DOHH2 (cell line): ENCODE data around the gene MORC2.

Source experiments
- H3F3A ChIP-seq: fragments of 200-600 bp; sonication (generic), shearing (Covaris generic); 2 replicates; pipeline ENCODE4 v1.6.0; 2016; ENCODE audit warnings: antibody characterized with exemption, mild to moderate bottlenecking; ENCODE audit not compliant: control insufficient read depth, insufficient read depth
- H3K27ac ChIP-seq: fragments of 200-600 bp; sonication (generic); 2 replicates; pipeline ENCODE4 v1.5.1; 2014; ENCODE audit warnings: low read depth, mild to moderate bottlenecking, low read length, moderate library complexity
- H3K27me3 ChIP-seq: fragments of 200-600 bp; sonication (generic); 2 replicates; pipeline ENCODE4 v1.6.1; 2014; ENCODE audit warnings: mild to moderate bottlenecking, low read length, mixed read lengths; ENCODE audit not compliant: control insufficient read depth
- H3K36me3 ChIP-seq: fragments of 200-600 bp; sonication (generic); 2 replicates; pipeline ENCODE4 v1.6.1; 2014; ENCODE audit warnings: mild to moderate bottlenecking, low read length, moderate library complexity, mixed read lengths; ENCODE audit not compliant: control insufficient read depth
- H3K4me1 ChIP-seq: fragments of 200-600 bp; sonication (generic); 2 replicates; pipeline ENCODE4 v1.6.1; 2014; ENCODE audit warnings: mild to moderate bottlenecking, low read length, mixed read lengths; ENCODE audit not compliant: control insufficient read depth
- H3K4me2 ChIP-seq: fragments of 200-600 bp; sonication (generic); 2 replicates; pipeline ENCODE4 v1.6.0; 2014; ENCODE audit warnings: mild to moderate bottlenecking, low read length, moderate library complexity
- H3K4me3 ChIP-seq: fragments of 200-600 bp; sonication (generic); 2 replicates; pipeline ENCODE4 v1.5.1; 2014; ENCODE audit warnings: mild to moderate bottlenecking, low read length, mixed read lengths
- H3K79me2 ChIP-seq: fragments of 200-600 bp; sonication (generic); 2 replicates; pipeline ENCODE4 v1.6.1; 2014; ENCODE audit warnings: mild to moderate bottlenecking, low read length, mixed read lengths; ENCODE audit not compliant: control insufficient read depth
- H3K9me2 ChIP-seq: fragments of 200-600 bp; sonication (generic); replicated peaks from 2 replicates; pipeline ENCODE4 v1.6.1; 2014; ENCODE audit warnings: mild to moderate bottlenecking, low read length, mixed read lengths; ENCODE audit not compliant: control insufficient read depth
- H3K9me3 ChIP-seq: fragments of 200-600 bp; sonication (generic); 2 replicates; pipeline ENCODE4 v1.6.1; 2014; ENCODE audit warnings: antibody characterized with exemption, low read length, mixed read lengths; ENCODE audit not compliant: control insufficient read depth, insufficient read depth
- H4K20me1 ChIP-seq: fragments of 200-600 bp; sonication (generic); 2 replicates; pipeline ENCODE4 v1.6.0; 2014; ENCODE audit warnings: low read depth, mild to moderate bottlenecking, antibody characterized with exemption, low read length, moderate library complexity; ENCODE audit not compliant: control insufficient read depth, insufficient read depth
- EZH2phosphoT487 ChIP-seq: fragments of 200-600 bp; sonication (generic); IDR thresholded peaks from 2 replicates; pipeline ENCODE4 v1.6.1; 2017; ENCODE audit warnings: borderline replicate concordance, mild to moderate bottlenecking, antibody characterized with exemption, low read length, moderate library complexity, mixed read lengths
- TF ChIP-seq, protein P1 (sequence below): fragments of 200-600 bp; sonication (generic); IDR thresholded peaks from one replicate; pipeline ENCODE4 v1.5.1; 2014; ENCODE audit warnings: antibody characterized with exemption, mild to moderate bottlenecking, low read depth, low read length; ENCODE audit not compliant: poor library complexity, severe bottlenecking

Gene MORC2

DNA sequence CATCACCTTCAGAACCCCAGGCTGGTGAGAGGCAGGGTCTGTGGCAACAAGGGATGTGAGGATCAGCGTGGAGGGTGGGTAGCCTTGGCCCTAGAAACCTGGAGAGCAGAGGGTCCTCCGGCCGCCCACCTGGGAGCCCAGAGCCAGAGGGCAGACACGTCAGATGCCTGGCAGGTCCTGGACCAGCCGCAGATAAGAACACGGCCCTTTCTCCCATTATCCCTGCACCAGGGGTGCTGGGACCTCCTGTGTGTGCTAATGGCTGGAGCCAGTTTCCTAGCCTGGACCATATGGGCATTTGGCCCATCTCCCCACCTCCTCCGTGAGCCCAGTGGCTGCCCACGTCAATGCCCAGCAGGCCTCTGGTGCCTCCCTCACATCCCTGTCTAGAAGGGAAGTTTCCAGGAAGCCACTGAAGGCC, 88.4 kb downstream of the MORC2 start:
- no peaks in the 10 kb centered on the region for H4K20me1 ChIP-seq
- no peaks in the 10 kb centered on the region for H3K79me2 ChIP-seq
- TF ChIP-seq EZH2phosphoT487 = no peak
- TF ChIP-seq, protein P1, sequence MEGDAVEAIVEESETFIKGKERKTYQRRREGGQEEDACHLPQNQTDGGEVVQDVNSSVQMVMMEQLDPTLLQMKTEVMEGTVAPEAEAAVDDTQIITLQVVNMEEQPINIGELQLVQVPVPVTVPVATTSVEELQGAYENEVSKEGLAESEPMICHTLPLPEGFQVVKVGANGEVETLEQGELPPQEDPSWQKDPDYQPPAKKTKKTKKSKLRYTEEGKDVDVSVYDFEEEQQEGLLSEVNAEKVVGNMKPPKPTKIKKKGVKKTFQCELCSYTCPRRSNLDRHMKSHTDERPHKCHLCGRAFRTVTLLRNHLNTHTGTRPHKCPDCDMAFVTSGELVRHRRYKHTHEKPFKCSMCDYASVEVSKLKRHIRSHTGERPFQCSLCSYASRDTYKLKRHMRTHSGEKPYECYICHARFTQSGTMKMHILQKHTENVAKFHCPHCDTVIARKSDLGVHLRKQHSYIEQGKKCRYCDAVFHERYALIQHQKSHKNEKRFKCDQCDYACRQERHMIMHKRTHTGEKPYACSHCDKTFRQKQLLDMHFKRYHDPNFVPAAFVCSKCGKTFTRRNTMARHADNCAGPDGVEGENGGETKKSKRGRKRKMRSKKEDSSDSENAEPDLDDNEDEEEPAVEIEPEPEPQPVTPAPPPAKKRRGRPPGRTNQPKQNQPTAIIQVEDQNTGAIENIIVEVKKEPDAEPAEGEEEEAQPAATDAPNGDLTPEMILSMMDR = no peak
- H3K4me2 ChIP-seq = no peak overlapping the region
- no peaks in the 10 kb centered on the region for H3K36me3 ChIP-seq
- no peaks in the 10 kb centered on the region for H3K9me3 ChIP-seq
- no peaks in the 10 kb centered on the region for H3K4me1 ChIP-seq
- no peak overlapping the region for H3K4me3 ChIP-seq
- H3K27me3 ChIP-seq = no peaks in the 10 kb centered on the region
- H3F3A ChIP-seq = no peaks in the 10 kb centered on the region
- H3K27ac ChIP-seq = no peak overlapping the region
- H3K9me2 ChIP-seq = no peaks in the 10 kb centered on the region

DNA sequence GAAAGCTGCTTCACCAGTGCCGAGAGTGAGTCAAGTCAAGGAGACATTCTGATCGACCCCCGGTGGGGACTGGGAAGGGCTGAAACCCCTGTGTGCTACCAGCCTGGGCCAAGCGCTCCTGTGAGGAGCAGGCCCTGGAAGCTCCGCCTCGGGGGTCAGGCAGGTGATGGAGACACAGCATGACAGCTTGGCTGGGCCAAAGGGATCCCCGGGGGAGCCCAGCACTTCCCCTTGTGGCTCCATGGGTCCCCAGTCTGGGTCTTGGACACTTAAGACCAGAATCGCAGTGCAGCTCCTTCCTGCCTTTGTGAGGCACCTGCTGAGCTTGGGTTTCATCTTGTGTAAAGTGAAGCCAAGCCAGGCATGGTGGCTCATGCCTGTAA, 89.2 kb downstream of the MORC2 start:
- H3K4me1 ChIP-seq = no peaks in the 10 kb centered on the region
- TF ChIP-seq EZH2phosphoT487 = no peak
- TF ChIP-seq, protein P1 = no peak

DNA sequence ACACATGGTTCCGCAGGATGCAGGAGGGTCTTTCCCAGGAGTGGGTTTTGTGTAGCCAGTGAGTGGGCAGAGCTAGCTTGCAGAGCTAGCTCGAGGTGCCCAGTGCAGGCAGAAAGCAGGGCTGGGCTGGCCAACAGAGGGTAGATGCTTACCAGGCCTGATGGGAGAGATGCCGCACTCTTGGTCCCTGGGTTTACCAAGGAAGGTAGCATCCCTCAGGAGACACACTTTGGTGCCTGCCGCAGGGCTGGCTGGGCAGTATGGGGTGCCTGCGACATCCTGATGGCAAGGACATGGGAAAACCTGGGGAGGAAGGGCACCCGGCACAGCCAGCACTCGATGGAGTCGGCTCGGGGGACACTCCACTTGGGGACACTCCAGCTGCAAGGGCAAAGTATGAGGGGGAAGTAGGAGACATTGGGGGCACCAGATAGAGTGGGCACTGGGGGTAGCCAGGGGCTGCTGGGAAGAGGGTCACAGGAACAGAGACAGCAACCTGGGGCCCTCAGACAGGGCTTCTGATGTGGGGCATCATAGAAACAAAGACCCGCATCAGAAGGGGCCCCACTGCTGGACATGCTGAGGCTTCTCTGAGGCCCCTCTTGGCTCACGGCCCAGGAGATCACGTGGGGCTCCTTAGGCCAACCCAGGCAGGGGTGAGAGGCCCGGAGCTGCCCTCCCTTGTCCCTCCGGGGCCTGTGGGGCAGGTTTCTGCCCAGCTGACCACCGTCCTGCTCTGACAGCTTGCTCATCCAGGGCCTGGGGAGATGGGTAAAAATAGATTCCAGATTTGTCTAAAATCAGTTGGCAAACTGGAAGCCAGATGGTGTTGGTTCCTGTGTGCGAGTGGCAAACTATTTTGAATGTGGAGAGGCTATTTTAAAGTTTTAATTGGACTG, 89.8 kb downstream of the MORC2 start:
- H3K9me3 ChIP-seq = no peaks in the 10 kb centered on the region
- no peak overlapping the region for H3K27ac ChIP-seq
- TF ChIP-seq, protein P1 = no peak
- no peak for TF ChIP-seq EZH2phosphoT487
- H3K27me3 ChIP-seq = no peaks in the 10 kb centered on the region; the same call in 1 of the 2 replicates
- H3K4me1 ChIP-seq = no peaks in the 10 kb centered on the region
- H3K9me2 ChIP-seq = no peaks in the 10 kb centered on the region
- no peaks in the 10 kb centered on the region for H4K20me1 ChIP-seq
- H3K4me3 ChIP-seq = no peak overlapping the region
- H3K36me3 ChIP-seq = no peaks in the 10 kb centered on the region
- H3K79me2 ChIP-seq = no peaks in the 10 kb centered on the region
- no peaks in the 10 kb centered on the region for H3F3A ChIP-seq
- H3K4me2 ChIP-seq = no peak overlapping the region

More for the DNA sequence above, 89.2 kb downstream of the MORC2 start:
- no peaks in the 10 kb centered on the region for H3K9me3 ChIP-seq
- no peaks in the 10 kb centered on the region; the same call in 1 of the 2 replicates for H3K27me3 ChIP-seq
- no peak overlapping the region for H3K27ac ChIP-seq
- no peaks in the 10 kb centered on the region for H3K9me2 ChIP-seq
- no peaks in the 10 kb centered on the region for H3K79me2 ChIP-seq
- H3K4me3 ChIP-seq = no peak overlapping the region
- H3K4me2 ChIP-seq = no peak overlapping the region
- H4K20me1 ChIP-seq = no peaks in the 10 kb centered on the region
- H3F3A ChIP-seq = no peaks in the 10 kb centered on the region
- no peaks in the 10 kb centered on the region for H3K36me3 ChIP-seq
